ENCODE results near the gene KCNJ9. TPM values are rescaled to one million over a fixed set of nuclear protein-coding genes. Genes with fewer than 3 reads are reported as not detected.

Gene KCNJ9
- total and polyA plus RNA-seq, 10 of the 15 experiments (the other 5 are each of a cell fraction or from before 2014, with no cell fraction given), result 0.12 TPM; not detected in 9

DNA sequence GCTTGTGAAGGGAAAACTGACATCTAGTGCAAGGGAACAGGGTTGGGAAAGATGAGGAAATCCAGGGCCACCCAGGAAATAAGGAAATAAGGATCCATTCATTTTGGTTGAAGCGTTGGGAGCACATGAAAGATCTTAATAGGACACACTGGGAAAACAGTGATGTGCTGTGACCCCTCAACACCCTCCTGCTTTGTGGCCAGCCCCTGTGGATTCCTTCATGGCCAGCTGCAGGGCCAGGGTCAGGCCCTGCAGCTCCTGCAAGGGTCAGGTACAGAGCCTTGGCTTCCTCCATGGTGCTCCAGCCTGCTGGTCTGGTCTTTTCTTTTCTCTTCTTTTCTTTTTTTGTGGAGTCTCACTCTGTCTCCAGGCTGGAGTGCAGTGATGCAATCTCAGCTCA is 30.7 kb upstream of the KCNJ9 start (continued):
- TF ChIP-seq, protein P1, sequence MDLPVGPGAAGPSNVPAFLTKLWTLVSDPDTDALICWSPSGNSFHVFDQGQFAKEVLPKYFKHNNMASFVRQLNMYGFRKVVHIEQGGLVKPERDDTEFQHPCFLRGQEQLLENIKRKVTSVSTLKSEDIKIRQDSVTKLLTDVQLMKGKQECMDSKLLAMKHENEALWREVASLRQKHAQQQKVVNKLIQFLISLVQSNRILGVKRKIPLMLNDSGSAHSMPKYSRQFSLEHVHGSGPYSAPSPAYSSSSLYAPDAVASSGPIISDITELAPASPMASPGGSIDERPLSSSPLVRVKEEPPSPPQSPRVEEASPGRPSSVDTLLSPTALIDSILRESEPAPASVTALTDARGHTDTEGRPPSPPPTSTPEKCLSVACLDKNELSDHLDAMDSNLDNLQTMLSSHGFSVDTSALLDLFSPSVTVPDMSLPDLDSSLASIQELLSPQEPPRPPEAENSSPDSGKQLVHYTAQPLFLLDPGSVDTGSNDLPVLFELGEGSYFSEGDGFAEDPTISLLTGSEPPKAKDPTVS (IDR thresholded peaks at IDR 0.05; ENCODE audit: low read depth, low read length), result no peak
- TF ChIP-seq, protein P2, sequence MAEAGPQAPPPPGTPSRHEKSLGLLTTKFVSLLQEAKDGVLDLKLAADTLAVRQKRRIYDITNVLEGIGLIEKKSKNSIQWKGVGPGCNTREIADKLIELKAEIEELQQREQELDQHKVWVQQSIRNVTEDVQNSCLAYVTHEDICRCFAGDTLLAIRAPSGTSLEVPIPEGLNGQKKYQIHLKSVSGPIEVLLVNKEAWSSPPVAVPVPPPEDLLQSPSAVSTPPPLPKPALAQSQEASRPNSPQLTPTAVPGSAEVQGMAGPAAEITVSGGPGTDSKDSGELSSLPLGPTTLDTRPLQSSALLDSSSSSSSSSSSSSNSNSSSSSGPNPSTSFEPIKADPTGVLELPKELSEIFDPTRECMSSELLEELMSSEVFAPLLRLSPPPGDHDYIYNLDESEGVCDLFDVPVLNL (IDR thresholded peaks at IDR 0.05; ENCODE audit: low read depth, low read length), result no peak
- TF ChIP-seq, protein P3, sequence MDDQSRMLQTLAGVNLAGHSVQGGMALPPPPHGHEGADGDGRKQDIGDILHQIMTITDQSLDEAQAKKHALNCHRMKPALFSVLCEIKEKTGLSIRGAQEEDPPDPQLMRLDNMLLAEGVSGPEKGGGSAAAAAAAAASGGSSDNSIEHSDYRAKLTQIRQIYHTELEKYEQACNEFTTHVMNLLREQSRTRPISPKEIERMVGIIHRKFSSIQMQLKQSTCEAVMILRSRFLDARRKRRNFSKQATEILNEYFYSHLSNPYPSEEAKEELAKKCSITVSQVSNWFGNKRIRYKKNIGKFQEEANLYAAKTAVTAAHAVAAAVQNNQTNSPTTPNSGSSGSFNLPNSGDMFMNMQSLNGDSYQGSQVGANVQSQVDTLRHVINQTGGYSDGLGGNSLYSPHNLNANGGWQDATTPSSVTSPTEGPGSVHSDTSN (IDR thresholded peaks at IDR 0.05; ENCODE audit: insufficient replicate concordance, low read depth, low read length), result no peak
- TF ChIP-seq RCOR1 (conservative IDR thresholded peaks at IDR 0.05; ENCODE audit: low read depth, low read length), result no peak
- TF ChIP-seq POLR2AphosphoS2 (IDR thresholded peaks at IDR 0.05; ENCODE audit: low read depth, low read length), result no peak

DNA sequence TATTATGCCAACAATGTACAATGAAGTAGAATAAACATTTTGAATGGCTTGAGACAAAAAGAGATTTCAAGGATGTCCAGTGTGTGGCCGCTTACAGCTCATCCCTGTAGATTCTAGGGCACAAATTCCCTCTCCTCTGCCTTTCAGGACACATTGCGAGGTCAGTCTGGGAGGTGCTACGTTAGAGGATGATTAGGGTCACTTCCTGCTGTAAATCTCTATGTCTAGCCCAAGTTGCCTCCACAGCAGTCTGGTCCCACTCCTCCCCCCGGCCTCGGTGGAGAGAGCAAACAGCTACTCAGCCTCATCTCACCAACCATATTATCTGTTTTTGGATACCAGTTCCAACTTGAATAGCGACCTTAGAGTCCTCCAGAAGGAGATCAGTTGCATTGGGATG is 28.4 kb upstream of the KCNJ9 start:
- WGBS (ENCODE audit: insufficient coverage, insufficient replicate concordance, low lambda C conversion rate, missing lambda C conversion rate), result 32% methylated on average over 6 of the region's 6 CpGs
- H3K4me1 ChIP-seq (ENCODE audit: control insufficient read depth, insufficient read depth, low read length), result no peaks in the 10 kb centered on the region
- in situ Hi-C loops (cut with MboI), result no loop called here
- peaks cover 3 to 8% of the 10 kb centered on the region in 2 experiments for H3K27me3 ChIP-seq (replicated peaks in 1 of 2; ENCODE audit: control insufficient read depth in 2 of 2, insufficient read depth in 2 of 2, low read length in 1 of 2)
- RAD21 ChIA-PET (ENCODE audit: unreplicated experiment), result no interaction called here
- H3K27ac ChIP-seq (ENCODE audit: control insufficient read depth, insufficient read depth), result no peak overlapping the region
- H3K4me2 ChIP-seq (ENCODE audit: control insufficient read depth, insufficient read depth), result no peak overlapping the region
- CTCF ChIA-PET, result interaction anchor here (1.1 to 49.8 kb wide), 2 partner anchors 32 to 254 kb away, joined by 4 to 1035 read pairs; partner anchors contain the start of genes IGSF8, KCNJ10 and KCNJ9
- no peak for ATAC-seq
- no peak overlapping the region for H3K4me3 ChIP-seq
- SMC1A ChIA-PET (ENCODE audit: uncharacterized antibody, unreplicated experiment), result interaction anchor here (0.9 to 1.2 kb wide), 2 partner anchors 26 to 34 kb away, joined by 4 read pairs; no protein-coding TSS in a partner anchor
- no peaks in the 10 kb centered on the region for H4K20me1 ChIP-seq (ENCODE audit: control insufficient read depth, insufficient read depth)
- no peak overlapping the region for H2AFZ ChIP-seq (ENCODE audit: control insufficient read depth, low read depth, low read length)
- no peak for DNase-seq (ENCODE audit: low read depth, low spot score)
- POLR2A ChIA-PET, result interaction anchor here (1.0 kb wide), 1 partner anchor 17 kb away, joined by 3 read pairs; the partner anchor contains the start of gene KCNJ10
- no peak for FAIRE-seq
- BruUV-seq (replicated peaks), result no TSS peak
- no peak overlapping the region for H3K9ac ChIP-seq (ENCODE audit: control insufficient read depth, insufficient read depth, low read length)
- H3K79me2 ChIP-seq (ENCODE audit: control insufficient read depth, insufficient read depth, low read length), result no peaks in the 10 kb centered on the region
- TF ChIP-seq ATF7 (IDR thresholded peaks at IDR 0.05; ENCODE audit: low read depth), result no peak
- TF ChIP-seq, protein P4, sequence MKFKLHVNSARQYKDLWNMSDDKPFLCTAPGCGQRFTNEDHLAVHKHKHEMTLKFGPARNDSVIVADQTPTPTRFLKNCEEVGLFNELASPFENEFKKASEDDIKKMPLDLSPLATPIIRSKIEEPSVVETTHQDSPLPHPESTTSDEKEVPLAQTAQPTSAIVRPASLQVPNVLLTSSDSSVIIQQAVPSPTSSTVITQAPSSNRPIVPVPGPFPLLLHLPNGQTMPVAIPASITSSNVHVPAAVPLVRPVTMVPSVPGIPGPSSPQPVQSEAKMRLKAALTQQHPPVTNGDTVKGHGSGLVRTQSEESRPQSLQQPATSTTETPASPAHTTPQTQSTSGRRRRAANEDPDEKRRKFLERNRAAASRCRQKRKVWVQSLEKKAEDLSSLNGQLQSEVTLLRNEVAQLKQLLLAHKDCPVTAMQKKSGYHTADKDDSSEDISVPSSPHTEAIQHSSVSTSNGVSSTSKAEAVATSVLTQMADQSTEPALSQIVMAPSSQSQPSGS (IDR thresholded peaks at IDR 0.05; ENCODE audit: low read length), result no peak
- TF ChIP-seq KAT2A (conservative IDR thresholded peaks at IDR 0.05; ENCODE audit: control insufficient read depth, low read depth, low read length), result no peak
- TF ChIP-seq RELA (IDR thresholded peaks at IDR 0.05; ENCODE audit: borderline replicate concordance, partially characterized antibody), result no peak
- no peak for TF ChIP-seq CEBPB (IDR thresholded peaks at IDR 0.05; ENCODE audit: borderline replicate concordance in 1 of 2, low read depth in 2 of 2, low read length in 2 of 2)
- TF ChIP-seq, protein P3 (IDR thresholded peaks at IDR 0.05; ENCODE audit: insufficient replicate concordance, low read depth, low read length), result no peak
- H3K36me3 ChIP-seq (ENCODE audit: control insufficient read depth in 2 of 2, insufficient read depth in 2 of 2, low read length in 1 of 2), result no peaks in the 10 kb centered on the region
- intact Hi-C loops (cut with micrococcal nuclease; ENCODE audit: unreplicated experiment), result no loop called here
- H3K9me3 ChIP-seq (replicated peaks; ENCODE audit: control insufficient read depth, insufficient read depth, low read length), result no peaks in the 10 kb centered on the region
